C4-2B (cell line): ENCODE data around the gene SRRT.

ENCODE experiments used
- CTCF ChIP-seq: fragments of 450-650 bp; conservative IDR thresholded peaks from 2 replicates; pipeline ENCODE4 v1.5.1; 2017; ENCODE audit warnings: mild to moderate bottlenecking
- ZFX ChIP-seq: fragments of 450-650 bp; IDR thresholded peaks from 2 replicates; pipeline ENCODE4 v1.6.1; 2017

- no peak for TF ChIP-seq CTCF
- TF ChIP-seq ZFX, result no peak
These were observed 13.5 kb downstream of the SRRT start for GRCh38 chr7:100888291-100888987.
